HepG2 (cell line): ENCODE results near the gene ADCY7. TPM values are rescaled to one million over a fixed set of nuclear protein-coding genes. Genes with fewer than 3 reads are reported as not detected.

Source experiments
- GATAD1 ChIP-seq: IDR thresholded peaks from 2 replicates; pipeline ENCODE4 v1.6.1; 2016; ENCODE audit warnings: missing genetic modification reagents, missing compliant biosample characterization
- HBP1 ChIP-seq: IDR thresholded peaks from 2 replicates; pipeline ENCODE4 v1.6.1; 2016; ENCODE audit warnings: low read depth, control low read depth
- HDAC2 ChIP-seq: sonication (generic); formaldehyde crosslinking; IDR thresholded peaks from 2 replicates; pipeline ENCODE4 v1.4.0; 2020; ENCODE audit warnings: missing genetic modification reagents
- HNF4A ChIP-seq: sonication (generic); formaldehyde crosslinking; IDR thresholded peaks from 2 replicates; pipeline ENCODE4 v1.4.0; 2020; ENCODE audit warnings: missing genetic modification reagents
- HNRNPH1 ChIP-seq: fragments of 200-400 bp; formaldehyde crosslinking; optimal IDR thresholded peaks from 2 replicates; pipeline ENCODE3; 2017; ENCODE audit warnings: mild to moderate bottlenecking, low read depth, low read length
- JUNB ChIP-seq: sonication (generic); formaldehyde crosslinking; IDR thresholded peaks from 2 replicates; pipeline ENCODE4 v1.8.0; 2022; ENCODE audit warnings: missing genetic modification reagents, mild to moderate bottlenecking, borderline replicate concordance
- MAFF ChIP-seq: IDR thresholded peaks from 2 replicates; pipeline ENCODE4 v1.6.1; 2011; ENCODE audit warnings: low read depth, low read length, improper control_type of control experiment
- STAG1 ChIP-seq: sonication (generic); formaldehyde crosslinking; IDR thresholded peaks from 2 replicates; pipeline ENCODE4 v1.4.0; 2020; ENCODE audit warnings: missing genetic modification reagents
- YEATS4 ChIP-seq: sonication (generic); formaldehyde crosslinking; IDR thresholded peaks from 2 replicates; pipeline ENCODE4 v1.4.0; 2020; ENCODE audit warnings: missing genetic modification reagents, borderline replicate concordance
- ZBTB20 ChIP-seq: sonication (generic); formaldehyde crosslinking; IDR thresholded peaks from 2 replicates; pipeline ENCODE4 v1.8.1; 2023; ENCODE audit warnings: missing genetic modification reagents, low read depth, mild to moderate bottlenecking, borderline replicate concordance
- ZKSCAN1 ChIP-seq: fragments of 150-350 bp; IDR thresholded peaks from 2 replicates; pipeline ENCODE4 v1.6.1; 2014; ENCODE audit warnings: low read length
- ZNF20 ChIP-seq: sonication (generic); formaldehyde crosslinking; IDR thresholded peaks from 2 replicates; pipeline ENCODE4 v1.4.0; 2020; ENCODE audit warnings: mild to moderate bottlenecking, moderate library complexity, missing genetic modification reagents
- ZNF225 ChIP-seq: sonication (generic); formaldehyde crosslinking; IDR thresholded peaks from 2 replicates; pipeline ENCODE4 v1.4.0; 2020; ENCODE audit warnings: mild to moderate bottlenecking, missing genetic modification reagents
- ZNF296 ChIP-seq: sonication (generic); formaldehyde crosslinking; conservative IDR thresholded peaks from 2 replicates; pipeline ENCODE4 v1.5.0; 2020; ENCODE audit warnings: mild to moderate bottlenecking, missing genetic modification reagents
- ZNF430 ChIP-seq: sonication (generic); formaldehyde crosslinking; IDR thresholded peaks from 2 replicates; pipeline ENCODE4 v1.9.0; 2021; ENCODE audit warnings: mild to moderate bottlenecking, missing genetic modification reagents
- ZNF710 ChIP-seq: sonication (generic); formaldehyde crosslinking; IDR thresholded peaks from 2 replicates; pipeline ENCODE4 v1.5.0; 2020; ENCODE audit warnings: mild to moderate bottlenecking, missing genetic modification reagents, borderline replicate concordance
- ZNF781 ChIP-seq: sonication (generic); formaldehyde crosslinking; IDR thresholded peaks from 2 replicates; pipeline ENCODE4 v1.5.1; 2020; ENCODE audit warnings: borderline replicate concordance, mild to moderate bottlenecking, missing genetic modification reagents; ENCODE audit errors: not compliant biosample characterization
- ZSCAN22 ChIP-seq: sonication (generic); formaldehyde crosslinking; IDR thresholded peaks from 2 replicates; pipeline ENCODE4 v1.4.0; 2020; ENCODE audit warnings: mild to moderate bottlenecking, missing genetic modification reagents
- polyA plus RNA-seq, 8 experiments: library from polyadenylated mRNA; depleted of rRNA in 3 of 8; stranded (reverse) in 7 of 8; unstranded in 1 of 8; fragments of >200 nt; fragmentation: Illumina TruSeq in 4 of 8; extraction: Trizol in 4 of 8; gene quantifications; 2 replicates each; pipeline versions ENCODE4 v1.2.1 to v1.2.3, GENCODE V29; 2011 to 2016; ENCODE audit warnings: low read depth in 4 of 8, missing spikeins in 1 of 8, mixed read lengths in 1 of 8; ENCODE audit not compliant: insufficient read depth in 1 of 8
- total RNA-seq, 5 experiments: library from RNA; depleted of rRNA; stranded (reverse); fragments of >200 nt; fragmentation: Illumina TruSeq; extraction: Trizol; gene quantifications; 2 replicates each; pipeline ENCODE4 v1.2.3, GENCODE V29; 2016; ENCODE audit warnings: low read depth in 1 of 5
- TF ChIP-seq, protein P1 (sequence below): sonication (generic); formaldehyde crosslinking; conservative IDR thresholded peaks from 2 replicates; pipeline ENCODE4 v1.8.1; 2023; ENCODE audit warnings: missing genetic modification reagents
- TF ChIP-seq, protein P2 (sequence below): sonication (generic); formaldehyde crosslinking; IDR thresholded peaks from 2 replicates; pipeline ENCODE4 v1.8.0; 2022; ENCODE audit warnings: missing genetic modification reagents, mild to moderate bottlenecking, moderate library complexity, borderline replicate concordance
- TF ChIP-seq, protein P3 (sequence below): sonication (generic); formaldehyde crosslinking; IDR thresholded peaks from 2 replicates; pipeline ENCODE4 v1.4.0; 2020; ENCODE audit warnings: missing genetic modification reagents

The ADCY7 gene
- total and polyA plus RNA-seq, 2 of the 13 experiments (the other 11 are each of a cell fraction or from before 2014, with no cell fraction given): 2.2 to 4.3 TPM

DNA sequence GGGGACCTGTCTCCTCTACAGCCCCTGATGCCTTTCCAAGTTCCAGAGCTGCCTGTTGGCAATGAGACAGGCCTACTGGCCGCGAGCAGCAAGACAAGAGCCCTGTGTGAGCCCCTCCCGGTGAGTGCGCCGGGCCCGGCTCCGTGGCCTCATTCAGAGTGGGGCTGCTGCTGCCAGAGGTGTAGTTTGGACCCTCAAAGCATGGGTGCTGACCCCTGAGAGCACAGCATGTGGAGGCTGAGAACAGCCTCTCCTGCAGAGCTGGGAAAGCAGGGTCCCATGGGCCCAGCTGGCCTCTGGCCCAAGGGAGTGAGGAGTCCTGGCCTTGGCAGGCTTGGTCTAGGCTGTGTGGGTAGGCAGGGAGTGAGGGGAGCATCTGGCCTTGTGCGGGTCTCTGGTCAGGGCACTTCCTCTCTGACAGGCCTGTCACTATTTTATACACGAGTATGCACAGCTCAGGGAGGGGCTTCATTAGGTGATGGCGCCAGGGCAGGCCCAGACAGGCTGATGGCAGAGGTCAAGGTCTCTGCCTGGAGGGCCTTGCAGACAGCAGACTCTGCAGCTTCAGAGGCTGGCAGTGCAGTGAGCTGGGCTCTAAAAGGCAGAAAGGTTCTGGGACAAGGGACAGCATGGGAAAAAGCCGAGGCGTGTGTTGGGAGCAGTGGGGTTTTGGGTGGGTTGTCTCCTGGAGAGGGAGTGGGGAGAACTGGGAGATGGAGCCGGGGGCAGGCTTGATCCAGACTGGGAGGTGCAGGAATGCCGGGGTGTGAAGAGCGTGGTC, 43.4 kb downstream of the ADCY7 start (continued):
- TF ChIP-seq HBP1 (CRISPR knock-in tag) (no peak), GATAD1 (CRISPR knock-in tag) (no peak), STAG1 (no peak), MAFF (no peak), ZNF710 (no peak), ZNF781 (CRISPR knock-in tag) (no peak), ZSCAN22 (no peak), ZNF20 (CRISPR knock-in tag) (no peak), JUNB (CRISPR knock-in tag) (no peak), ZBTB20 (CRISPR knock-in tag) (no peak), HNF4A (CRISPR knock-in tag) (peak; percentile 58; the same call in 1 of the 2 replicates), ZKSCAN1 (no peak), YEATS4 (CRISPR knock-in tag) (no peak), ZNF430 (no peak), ZNF296 (no peak), HDAC2 (CRISPR knock-in tag) (peak; percentile 44; the same call in 1 of the 2 replicates), ZNF225 (CRISPR knock-in tag) (no peak), HNRNPH1 (no peak)
- TF ChIP-seq, protein P1, sequence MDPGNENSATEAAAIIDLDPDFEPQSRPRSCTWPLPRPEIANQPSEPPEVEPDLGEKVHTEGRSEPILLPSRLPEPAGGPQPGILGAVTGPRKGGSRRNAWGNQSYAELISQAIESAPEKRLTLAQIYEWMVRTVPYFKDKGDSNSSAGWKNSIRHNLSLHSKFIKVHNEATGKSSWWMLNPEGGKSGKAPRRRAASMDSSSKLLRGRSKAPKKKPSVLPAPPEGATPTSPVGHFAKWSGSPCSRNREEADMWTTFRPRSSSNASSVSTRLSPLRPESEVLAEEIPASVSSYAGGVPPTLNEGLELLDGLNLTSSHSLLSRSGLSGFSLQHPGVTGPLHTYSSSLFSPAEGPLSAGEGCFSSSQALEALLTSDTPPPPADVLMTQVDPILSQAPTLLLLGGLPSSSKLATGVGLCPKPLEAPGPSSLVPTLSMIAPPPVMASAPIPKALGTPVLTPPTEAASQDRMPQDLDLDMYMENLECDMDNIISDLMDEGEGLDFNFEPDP (CRISPR knock-in tag): no peak
- TF ChIP-seq, protein P2, sequence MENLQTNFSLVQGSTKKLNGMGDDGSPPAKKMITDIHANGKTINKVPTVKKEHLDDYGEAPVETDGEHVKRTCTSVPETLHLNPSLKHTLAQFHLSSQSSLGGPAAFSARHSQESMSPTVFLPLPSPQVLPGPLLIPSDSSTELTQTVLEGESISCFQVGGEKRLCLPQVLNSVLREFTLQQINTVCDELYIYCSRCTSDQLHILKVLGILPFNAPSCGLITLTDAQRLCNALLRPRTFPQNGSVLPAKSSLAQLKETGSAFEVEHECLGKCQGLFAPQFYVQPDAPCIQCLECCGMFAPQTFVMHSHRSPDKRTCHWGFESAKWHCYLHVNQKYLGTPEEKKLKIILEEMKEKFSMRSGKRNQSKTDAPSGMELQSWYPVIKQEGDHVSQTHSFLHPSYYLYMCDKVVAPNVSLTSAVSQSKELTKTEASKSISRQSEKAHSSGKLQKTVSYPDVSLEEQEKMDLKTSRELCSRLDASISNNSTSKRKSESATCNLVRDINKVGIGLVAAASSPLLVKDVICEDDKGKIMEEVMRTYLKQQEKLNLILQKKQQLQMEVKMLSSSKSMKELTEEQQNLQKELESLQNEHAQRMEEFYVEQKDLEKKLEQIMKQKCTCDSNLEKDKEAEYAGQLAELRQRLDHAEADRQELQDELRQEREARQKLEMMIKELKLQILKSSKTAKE (CRISPR knock-in tag): peak; percentile 75; the same call in 1 of the 2 replicates
- TF ChIP-seq, protein P3, sequence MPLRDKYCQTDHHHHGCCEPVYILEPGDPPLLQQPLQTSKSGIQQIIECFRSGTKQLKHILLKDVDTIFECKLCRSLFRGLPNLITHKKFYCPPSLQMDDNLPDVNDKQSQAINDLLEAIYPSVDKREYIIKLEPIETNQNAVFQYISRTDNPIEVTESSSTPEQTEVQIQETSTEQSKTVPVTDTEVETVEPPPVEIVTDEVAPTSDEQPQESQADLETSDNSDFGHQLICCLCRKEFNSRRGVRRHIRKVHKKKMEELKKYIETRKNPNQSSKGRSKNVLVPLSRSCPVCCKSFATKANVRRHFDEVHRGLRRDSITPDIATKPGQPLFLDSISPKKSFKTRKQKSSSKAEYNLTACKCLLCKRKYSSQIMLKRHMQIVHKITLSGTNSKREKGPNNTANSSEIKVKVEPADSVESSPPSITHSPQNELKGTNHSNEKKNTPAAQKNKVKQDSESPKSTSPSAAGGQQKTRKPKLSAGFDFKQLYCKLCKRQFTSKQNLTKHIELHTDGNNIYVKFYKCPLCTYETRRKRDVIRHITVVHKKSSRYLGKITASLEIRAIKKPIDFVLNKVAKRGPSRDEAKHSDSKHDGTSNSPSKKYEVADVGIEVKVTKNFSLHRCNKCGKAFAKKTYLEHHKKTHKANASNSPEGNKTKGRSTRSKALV (CRISPR knock-in tag): no peak
